Activated CD4-positive, alpha-beta T cell treated with anti-CD3 and anti-CD28 coated beads, Interleukin-2, amount 10 ng/mL, durations not matched to agents 24 days and 14 days (primary cell): Measurements from ENCODE around the gene RAE1. TPM values are rescaled to one million over a fixed set of nuclear protein-coding genes. Genes with fewer than 3 reads are reported as not detected.

Source experiments
- DNase-seq: peaks from one replicate; pipeline ENCODE4 v3.0.0; 2022
- H3K27ac Mint-ChIP-seq: one replicate; pipeline ENCODE4 v1.8.0; 2022; ENCODE audit warnings: mild to moderate bottlenecking, mixed read lengths
- H3K27me3 Mint-ChIP-seq: one replicate; pipeline ENCODE4 v1.8.0; 2022; ENCODE audit warnings: mixed read lengths
- H3K36me3 Mint-ChIP-seq: one replicate; pipeline ENCODE4 v1.8.0; 2022; ENCODE audit warnings: low read depth, mild to moderate bottlenecking, mixed read lengths
- H3K4me1 Mint-ChIP-seq: one replicate; pipeline ENCODE4 v1.8.0; 2021; ENCODE audit warnings: mixed read lengths
- H3K4me3 Mint-ChIP-seq: one replicate; pipeline ENCODE4 v1.8.0; 2022; ENCODE audit warnings: mild to moderate bottlenecking, moderate library complexity, mixed read lengths
- H3K9me3 Mint-ChIP-seq: one replicate; pipeline ENCODE4 v1.8.0; 2021; ENCODE audit warnings: mixed read lengths
- intact Hi-C: fragments of 100-400 bp; cut with micrococcal nuclease; formaldehyde crosslinking; loops from one replicate; pipeline ENCODE4 v1.15.1; 2023
- total RNA-seq: library from RNA; stranded (reverse); gene quantifications from 2 replicates; pipeline ENCODE4 v1.2.3, GENCODE V29; 2022

The RAE1 gene
- total RNA-seq, 1 donor from 2014 or later = 58.2 TPM

DNA sequence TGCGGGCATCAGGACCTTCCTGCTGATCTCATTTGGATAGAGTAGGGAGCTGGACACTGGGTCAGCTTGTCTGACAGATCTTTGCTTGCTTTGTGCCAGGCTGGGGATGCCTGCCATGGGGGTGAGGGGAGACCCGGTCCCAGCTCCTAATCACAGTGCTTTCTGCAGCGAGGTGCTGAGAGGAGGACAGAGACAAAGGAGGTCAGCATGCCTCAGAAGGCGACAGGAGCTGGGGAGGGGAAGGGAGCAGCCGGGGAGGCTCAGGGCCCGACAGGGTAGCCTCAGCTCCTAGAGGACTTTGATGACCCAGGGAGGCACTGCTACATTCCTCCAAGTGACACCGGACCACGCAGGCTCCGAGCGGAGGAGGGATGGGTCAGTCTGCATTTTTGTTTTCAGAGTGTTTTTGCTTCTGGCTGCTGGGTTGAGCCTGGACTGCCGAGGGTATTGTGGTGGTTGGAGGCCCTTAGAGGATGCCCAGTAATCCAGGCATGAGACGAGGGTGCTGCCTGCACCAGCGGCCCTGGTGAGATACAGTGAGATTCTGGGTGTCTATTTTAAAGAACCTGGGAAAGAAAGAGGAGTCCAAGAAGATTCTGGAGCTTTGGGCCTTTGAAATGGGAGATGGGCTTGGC, 48.0 kb downstream of the RAE1 start:
- H3K4me3 Mint-ChIP-seq = peak overlapping the region; percentile 86
- peaks cover 65% of the 10 kb centered on the region for H3K4me1 Mint-ChIP-seq
- no peaks in the 10 kb centered on the region for H3K27me3 Mint-ChIP-seq
- H3K9me3 Mint-ChIP-seq = no peaks in the 10 kb centered on the region
- DNase-seq = peak; percentile 67
- H3K27ac Mint-ChIP-seq = peak overlapping the region; percentile 95
- H3K36me3 Mint-ChIP-seq = peaks cover 75% of the 10 kb centered on the region
- intact Hi-C loops = loop anchor here (1.0 to 10.0 kb wide), 6 partner anchors 10 to 1646 kb away; partner anchors contain the start of genes AURKA, CSTF1, PRELID3B and RTF2

- Mint-ChIP-seq H3K27ac (peak overlapping the region; percentile 95), H3K27me3 (no peaks in the 10 kb centered on the region), H3K36me3 (peaks cover 71% of the 10 kb centered on the region), H3K4me3 (peak overlapping the region; percentile 86), H3K4me1 (peaks cover 60% of the 10 kb centered on the region), H3K9me3 (no peaks in the 10 kb centered on the region)
- intact Hi-C loops = loop anchor here (2.0 to 10.0 kb wide), 5 partner anchors 33 to 1645 kb away; partner anchors contain the start of genes AURKA, CSTF1, PRELID3B and RTF2
- DNase-seq = peak; percentile 82
Measured at GRCh38 chr20:57399587-57400155, 48.6 kb downstream of the RAE1 start.

- H3K4me3 Mint-ChIP-seq = peak overlapping the region; percentile 56
- H3K27me3 Mint-ChIP-seq = no peaks in the 10 kb centered on the region
- H3K27ac Mint-ChIP-seq = peak overlapping the region; percentile 95
- intact Hi-C loops = no loop called here
- DNase-seq = no peak
- peaks cover 70% of the 10 kb centered on the region for H3K36me3 Mint-ChIP-seq
- H3K4me1 Mint-ChIP-seq = peaks cover 56% of the 10 kb centered on the region
- H3K9me3 Mint-ChIP-seq = no peaks in the 10 kb centered on the region
Measured at GRCh38 chr20:57400231-57400701, 49.2 kb downstream of the RAE1 start.

DNA sequence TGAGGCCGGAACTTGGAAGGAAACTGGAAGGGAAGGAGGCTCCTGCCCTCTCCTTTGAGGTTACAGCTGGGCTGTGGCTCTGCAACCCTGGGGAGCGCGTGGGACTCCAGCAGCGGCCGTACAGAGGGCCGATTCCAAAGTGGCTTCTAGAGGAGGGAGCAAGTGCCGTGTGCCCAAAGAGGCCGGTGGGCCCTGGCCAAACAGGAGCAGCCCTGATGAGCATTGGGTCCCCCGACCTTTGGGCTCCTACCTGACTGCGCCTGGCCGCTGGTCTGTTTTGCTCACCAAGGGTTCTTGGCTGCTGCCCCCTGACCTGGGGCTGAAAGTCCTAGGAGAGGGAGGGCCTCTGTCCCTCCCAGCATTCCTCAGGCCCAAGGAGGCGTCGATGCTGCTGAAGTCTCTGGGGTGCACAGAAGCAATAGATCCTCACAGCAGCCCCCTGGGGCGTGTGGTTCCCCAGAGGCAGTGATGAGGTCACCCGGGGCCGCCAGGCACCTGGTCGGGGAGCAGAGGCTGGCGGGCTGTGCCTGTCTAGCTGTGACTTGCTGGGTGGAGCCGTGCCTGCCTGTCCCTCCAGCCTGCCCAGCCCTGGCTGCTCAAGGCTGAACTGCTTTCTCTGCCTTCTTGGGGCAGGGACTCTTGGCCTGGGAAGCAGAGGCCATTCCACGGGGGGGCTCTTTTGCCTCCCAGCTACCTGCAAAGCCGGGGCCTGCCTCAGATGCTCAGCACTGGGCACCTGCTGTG, 49.9 kb downstream of the RAE1 start:
- Mint-ChIP-seq H3K36me3 (peaks cover 65% of the 10 kb centered on the region), H3K4me3 (peak overlapping the region; percentile 56), H3K4me1 (peaks cover 54% of the 10 kb centered on the region), H3K27ac (peak overlapping the region; percentile 79), H3K9me3 (no peaks in the 10 kb centered on the region), H3K27me3 (no peaks in the 10 kb centered on the region)
- no peak for DNase-seq
- intact Hi-C loops = no loop called here

DNA sequence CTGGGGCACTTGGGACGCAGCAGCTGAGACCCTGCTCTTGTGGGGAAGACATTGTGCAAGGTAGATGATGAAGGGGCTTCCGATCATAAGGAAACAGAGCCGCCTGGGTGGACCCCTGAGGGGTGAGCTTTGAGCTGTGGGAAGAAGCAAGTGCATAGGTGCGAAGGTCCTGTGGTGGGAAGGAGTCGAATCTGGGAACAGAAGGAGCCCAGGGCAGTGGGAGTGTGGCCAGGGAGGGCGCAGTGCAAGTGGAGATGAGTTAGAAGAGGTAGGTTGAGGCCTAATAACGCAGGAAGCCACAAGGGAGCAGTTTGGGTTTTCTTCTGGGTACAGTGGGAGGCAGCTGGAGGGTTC, 50.5 kb downstream of the RAE1 start:
- Mint-ChIP-seq H3K27me3 (no peaks in the 10 kb centered on the region), H3K27ac (peak overlapping the region; percentile 79), H3K4me3 (no peak overlapping the region), H3K4me1 (peaks cover 49% of the 10 kb centered on the region), H3K36me3 (peaks cover 60% of the 10 kb centered on the region), H3K9me3 (no peaks in the 10 kb centered on the region)
- intact Hi-C loops = no loop called here
- DNase-seq = no peak

- no peak for DNase-seq
- Mint-ChIP-seq H3K4me1 (peaks cover 40% of the 10 kb centered on the region), H3K9me3 (no peaks in the 10 kb centered on the region), H3K27me3 (no peaks in the 10 kb centered on the region), H3K27ac (peak overlapping the region; percentile 48), H3K4me3 (no peak overlapping the region), H3K36me3 (peaks cover 58% of the 10 kb centered on the region)
- intact Hi-C loops = no loop called here
Measured at GRCh38 chr20:57402206-57403125, 51.4 kb downstream of the RAE1 start.

- intact Hi-C loops = no loop called here
- no peak for DNase-seq
- Mint-ChIP-seq H3K4me3 (no peak overlapping the region), H3K4me1 (peaks cover 33% of the 10 kb centered on the region), H3K27ac (no peak overlapping the region), H3K27me3 (no peaks in the 10 kb centered on the region), H3K9me3 (no peaks in the 10 kb centered on the region), H3K36me3 (peaks cover 55% of the 10 kb centered on the region)
Measured at GRCh38 chr20:57403216-57403615, 52.2 kb downstream of the RAE1 start.

- Mint-ChIP-seq H3K36me3 (peaks cover 51% of the 10 kb centered on the region), H3K27ac (no peak overlapping the region), H3K9me3 (no peaks in the 10 kb centered on the region), H3K4me1 (peaks cover 27% of the 10 kb centered on the region), H3K27me3 (no peaks in the 10 kb centered on the region), H3K4me3 (no peak overlapping the region)
- no peak for DNase-seq
- intact Hi-C loops = no loop called here
Measured at GRCh38 chr20:57404006-57404405, 53.0 kb downstream of the RAE1 start.

GRCh38 chr20:57404419-57405072, 53.5 kb downstream of the RAE1 start:
- DNase-seq = no peak
- intact Hi-C loops = no loop called here
- Mint-ChIP-seq H3K9me3 (no peaks in the 10 kb centered on the region), H3K27me3 (no peaks in the 10 kb centered on the region), H3K4me1 (peaks cover 22% of the 10 kb centered on the region), H3K27ac (no peak overlapping the region), H3K36me3 (peaks cover 49% of the 10 kb centered on the region), H3K4me3 (no peak overlapping the region)

DNA sequence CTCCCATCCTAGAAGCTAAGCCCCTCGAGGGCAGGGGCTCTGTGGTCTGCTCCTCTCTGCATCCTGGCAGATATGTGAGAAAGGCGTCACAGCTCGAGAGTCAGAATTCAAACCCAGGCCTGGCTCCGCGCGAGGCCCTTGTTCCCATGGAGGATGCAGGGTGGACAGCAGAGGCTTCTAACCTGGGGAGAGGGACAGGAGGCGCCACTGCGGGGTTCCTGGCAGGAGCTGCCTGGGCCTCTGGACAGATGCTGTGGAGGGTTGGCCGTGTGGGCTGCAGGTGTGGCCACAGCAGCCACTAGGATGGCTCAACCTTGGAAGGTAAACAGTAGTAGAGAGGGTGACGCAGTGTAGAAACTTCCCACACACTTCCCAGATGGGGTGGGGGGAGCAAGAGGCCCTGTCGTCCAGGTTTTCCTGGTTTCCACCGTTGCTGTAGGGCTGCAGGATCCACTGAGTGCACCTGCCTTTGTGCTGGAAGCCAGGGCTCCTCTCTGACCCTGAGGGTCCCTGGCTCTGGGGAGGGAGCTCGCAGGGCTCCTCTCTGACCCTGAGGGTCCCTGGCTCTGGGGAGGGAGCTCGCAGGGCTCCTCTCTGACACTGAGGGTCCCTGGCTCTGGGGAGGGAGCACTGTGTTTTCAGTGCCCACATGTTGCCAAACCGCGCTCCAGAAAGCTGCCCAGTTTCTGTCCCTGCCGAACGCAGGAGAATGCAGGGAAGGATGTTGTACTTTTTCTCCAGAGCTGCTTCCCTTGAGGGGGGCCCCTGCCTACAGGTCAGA, 54.4 kb downstream of the RAE1 start:
- peaks cover 16% of the 10 kb centered on the region for H3K4me1 Mint-ChIP-seq
- no peaks in the 10 kb centered on the region for H3K27me3 Mint-ChIP-seq
- peaks cover 49% of the 10 kb centered on the region for H3K36me3 Mint-ChIP-seq
- intact Hi-C loops = no loop called here
- no peak for DNase-seq
- H3K4me3 Mint-ChIP-seq = no peak overlapping the region
- no peaks in the 10 kb centered on the region for H3K9me3 Mint-ChIP-seq
- peak overlapping the region; percentile 11 for H3K27ac Mint-ChIP-seq

GRCh38 chr20:57407541-57407956, 56.5 kb downstream of the RAE1 start:
- intact Hi-C loops = no loop called here
- Mint-ChIP-seq H3K27me3 (no peaks in the 10 kb centered on the region), H3K36me3 (peaks cover 36% of the 10 kb centered on the region), H3K4me3 (no peak overlapping the region), H3K9me3 (no peaks in the 10 kb centered on the region), H3K27ac (no peak overlapping the region), H3K4me1 (peaks cover 8% of the 10 kb centered on the region)
- no peak for DNase-seq

DNA sequence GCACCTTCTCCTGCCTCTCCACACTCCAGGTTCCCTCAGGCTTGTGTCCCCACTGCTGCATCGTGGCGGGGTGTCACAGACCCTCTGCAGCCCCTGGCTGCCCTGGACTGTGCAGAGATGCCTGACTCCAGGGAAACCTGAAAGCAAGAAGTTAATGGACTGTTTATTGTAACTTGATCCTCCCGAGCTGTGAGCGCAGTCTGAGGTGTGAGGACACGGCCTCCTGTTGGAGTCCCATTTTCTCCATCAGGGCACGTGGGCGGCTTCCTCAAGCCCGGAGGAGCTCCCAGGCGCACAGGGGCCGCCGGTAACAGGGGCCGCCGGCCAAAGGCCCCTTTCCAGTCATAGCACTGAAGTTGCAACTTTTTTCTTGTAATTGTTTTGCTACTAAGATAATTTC, 57.1 kb downstream of the RAE1 start:
- intact Hi-C loops = no loop called here
- DNase-seq = no peak
- Mint-ChIP-seq H3K27ac (no peak overlapping the region), H3K36me3 (peaks cover 33% of the 10 kb centered on the region), H3K27me3 (no peaks in the 10 kb centered on the region), H3K4me3 (no peak overlapping the region), H3K4me1 (peaks cover 7% of the 10 kb centered on the region), H3K9me3 (no peaks in the 10 kb centered on the region)
